Activated T-cell treated with anti-CD3 and anti-CD28 coated beads, Interleukin-2, amount 50 U/mL, for 72 hours (primary cell): ENCODE data around the gene ATP10A. TPM values are rescaled to one million over a fixed set of nuclear protein-coding genes. Genes with fewer than 3 reads are reported as not detected.
"Not testable (repeated sequence)": the region's sequence is repeated elsewhere in the genome, so short reads cannot be mapped to it uniquely, and the experiment has no call there.

Experiments used
- ATAC-seq, 2 donors: fragments of 150-1000 bp; cut with Tn5 transposase; replicated peaks in 1 of 2; 2 replicates each; pipeline ENCODE4 v1.10.0; 2021; ENCODE audit warnings: moderate library complexity in 2 of 2, mild to moderate bottlenecking in 1 of 2
- DNase-seq, 2 donors: peaks; one replicate each; pipeline ENCODE4 v3.0.0; 2021 to 2022; ENCODE audit warnings: mixed read lengths in 1 of 2
- H3K27ac Mint-ChIP-seq: one replicate; pipeline ENCODE4 v1.8.0; 2022; ENCODE audit warnings: mild to moderate bottlenecking, moderate library complexity, mixed read lengths
- H3K27me3 Mint-ChIP-seq: one replicate; pipeline ENCODE4 v1.8.0; 2022; ENCODE audit warnings: low read depth, mixed read lengths
- H3K36me3 Mint-ChIP-seq, 2 donors: one replicate each; pipeline ENCODE4 v1.8.0; 2022; ENCODE audit warnings: mixed read lengths in 2 of 2, mild to moderate bottlenecking in 1 of 2; ENCODE audit not compliant: insufficient read depth in 2 of 2
- H3K4me1 Mint-ChIP-seq: one replicate; pipeline ENCODE4 v1.8.0; 2022; ENCODE audit warnings: low read depth, mixed read lengths
- H3K4me3 Mint-ChIP-seq, 2 donors: one replicate each; pipeline ENCODE4 v1.8.0; 2022; ENCODE audit warnings: mild to moderate bottlenecking in 2 of 2, mixed read lengths in 2 of 2, moderate library complexity in 2 of 2
- H3K9me3 Mint-ChIP-seq, 2 donors: one replicate each; pipeline ENCODE4 v1.8.0; 2022; ENCODE audit warnings: mixed read lengths in 2 of 2
- total RNA-seq, 2 donors: library from RNA; stranded (reverse); gene quantifications; one replicate each; pipeline ENCODE4 v1.2.3, GENCODE V29; 2022

The ATP10A gene
- total RNA-seq, 2 donors from 2014 or later, result 21.9 to 25.6 TPM

- no peaks in the 10 kb centered on the region for H3K27me3 Mint-ChIP-seq
These were observed 99.8 kb downstream of the ATP10A start for GRCh38 chr15:25763331-25763751.

DNA sequence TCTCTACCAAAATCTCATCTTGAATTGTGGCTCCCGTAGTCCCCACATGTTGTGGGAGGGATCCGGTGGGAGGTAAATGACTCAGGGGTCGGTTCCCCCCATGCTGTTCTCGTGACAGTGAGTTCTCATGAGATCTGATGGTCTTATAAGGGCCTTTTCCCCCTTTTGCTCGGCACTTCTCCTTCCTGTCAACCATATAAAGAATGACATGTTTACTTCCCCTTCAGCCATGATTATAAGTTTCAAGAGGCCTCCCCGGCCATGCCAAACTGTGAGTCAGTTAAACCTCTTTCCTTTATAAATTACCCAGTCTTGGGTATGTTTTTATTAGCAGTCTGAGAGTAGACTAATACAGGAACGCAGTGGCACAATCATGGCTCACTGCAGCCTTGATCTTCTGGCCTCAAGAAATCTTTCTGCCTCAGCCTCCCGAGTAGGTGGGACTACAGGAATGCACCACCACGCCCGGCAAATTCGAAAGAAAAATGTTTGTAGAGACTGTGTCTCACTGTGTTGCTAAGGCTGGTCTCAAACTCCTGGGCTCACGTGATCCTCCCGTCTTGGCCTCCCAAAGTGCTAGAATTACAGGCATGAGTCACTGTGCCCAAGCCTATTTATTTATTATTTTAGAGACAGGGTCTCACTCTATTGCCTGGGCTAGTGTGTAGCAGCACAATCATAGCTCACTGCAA, 101.0 kb downstream of the ATP10A start:
- peaks cover 8 to 12% of the 10 kb centered on the region in 2 donors for H3K36me3 Mint-ChIP-seq
- peaks cover 20% of the 10 kb centered on the region for H3K4me1 Mint-ChIP-seq
- no peak overlapping the region for H3K4me3 Mint-ChIP-seq
- peak in 1 of 2 donors; percentile 22 for ATAC-seq
- no peaks in the 10 kb centered on the region for H3K27me3 Mint-ChIP-seq
- peaks cover 0 to 3% of the 10 kb centered on the region in 2 donors for H3K9me3 Mint-ChIP-seq
- no peak overlapping the region for H3K27ac Mint-ChIP-seq
- no peak for DNase-seq

More at GRCh38 chr15:25763331-25763751, 99.8 kb downstream of the ATP10A start:
- H3K36me3 Mint-ChIP-seq, result peaks cover 8 to 12% of the 10 kb centered on the region in 2 donors
- H3K4me1 Mint-ChIP-seq, result peaks cover 20% of the 10 kb centered on the region
- DNase-seq (no peak), ATAC-seq (no peak)
- no peak overlapping the region for H3K4me3 Mint-ChIP-seq
- peaks cover 0 to 3% of the 10 kb centered on the region in 2 donors for H3K9me3 Mint-ChIP-seq
- no peak overlapping the region for H3K27ac Mint-ChIP-seq

DNA sequence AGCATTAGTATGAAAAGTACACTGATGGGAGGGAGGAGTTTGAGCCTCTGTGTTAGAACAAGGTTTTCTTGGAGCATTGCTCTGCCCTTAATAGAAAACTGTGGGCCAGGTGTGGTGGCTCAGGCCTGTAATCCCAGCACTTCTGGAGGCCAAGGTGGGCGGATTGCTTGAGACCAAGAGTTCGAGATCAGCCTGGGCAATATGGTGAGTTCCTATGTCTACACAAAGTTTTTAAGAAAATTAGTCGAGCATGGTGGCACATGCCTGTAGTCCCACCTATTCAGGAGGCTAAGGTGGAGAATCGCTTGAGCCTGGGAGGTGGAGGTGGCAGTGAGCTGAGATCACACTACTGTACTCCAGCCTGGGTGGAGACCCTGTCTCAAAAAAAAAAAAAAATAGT, 103.7 kb downstream of the ATP10A start:
- Mint-ChIP-seq H3K4me3 (no peak overlapping the region), H3K27me3 (no peaks in the 10 kb centered on the region), H3K4me1 (peaks cover 16% of the 10 kb centered on the region), H3K9me3 (peaks cover 0 to 3% of the 10 kb centered on the region in 2 donors), H3K27ac (no peak overlapping the region), H3K36me3 (peaks cover 3 to 11% of the 10 kb centered on the region in 2 donors)
- DNase-seq (no peak), ATAC-seq (no peak)

- not testable (repeated sequence) for H3K9me3 Mint-ChIP-seq, H3K4me3 Mint-ChIP-seq, H3K27ac Mint-ChIP-seq, H3K27me3 Mint-ChIP-seq, ATAC-seq, DNase-seq
- Mint-ChIP-seq H3K4me1 (peaks cover 16% of the 10 kb centered on the region), H3K36me3 (peaks cover 3 to 12% of the 10 kb centered on the region in 2 donors)
These were observed 104.5 kb downstream of the ATP10A start for GRCh38 chr15:25758612-25759011.

GRCh38 chr15:25743548-25744275, 119.4 kb downstream of the ATP10A start:
- Mint-ChIP-seq H3K27ac (no peak overlapping the region), H3K36me3 (peaks cover 0 to 2% of the 10 kb centered on the region in 2 donors), H3K4me3 (no peak overlapping the region), H3K4me1 (peaks cover 30% of the 10 kb centered on the region), H3K9me3 (no peaks in the 10 kb centered on the region), H3K27me3 (no peaks in the 10 kb centered on the region)
- no peak for ATAC-seq
- no peak for DNase-seq

DNA sequence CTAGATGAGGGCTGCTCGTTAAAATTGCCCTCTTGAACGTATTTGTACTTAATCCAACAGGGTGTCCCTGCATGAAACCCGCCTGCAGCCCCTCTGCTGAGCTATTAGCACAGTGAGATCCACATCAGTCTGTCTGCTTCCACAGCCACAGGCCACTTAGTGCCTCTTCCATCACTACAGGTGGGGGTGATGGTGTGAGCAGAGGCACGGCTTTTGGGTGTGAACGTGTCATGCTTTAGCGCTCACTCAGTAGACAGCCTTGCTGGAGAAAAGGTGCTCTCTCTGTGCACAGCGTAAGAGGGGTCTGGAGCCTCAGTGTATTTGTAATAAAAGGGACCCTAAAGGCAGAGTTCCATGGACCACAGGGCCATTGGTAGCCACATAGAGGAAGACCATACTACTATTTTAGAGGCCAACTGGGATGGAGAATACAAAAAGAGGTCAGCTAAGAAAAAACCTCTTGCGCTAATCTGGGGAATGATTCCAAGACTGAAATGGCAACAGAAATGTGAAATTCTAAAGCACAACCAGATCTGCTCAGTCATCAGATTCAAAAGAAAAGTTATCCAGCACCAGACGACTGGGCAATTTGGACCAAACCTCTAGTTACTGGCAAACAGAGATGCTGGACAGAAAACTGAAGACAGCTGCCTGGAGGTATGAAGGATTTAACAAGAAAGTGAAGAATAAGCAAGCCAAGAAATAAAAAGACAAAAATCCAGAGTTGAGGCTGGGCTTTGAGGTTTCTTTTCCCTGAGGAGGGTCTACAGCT, 120.2 kb downstream of the ATP10A start:
- H3K36me3 Mint-ChIP-seq, result peaks cover 0 to 1% of the 10 kb centered on the region in 2 donors
- H3K27me3 Mint-ChIP-seq, result no peaks in the 10 kb centered on the region
- ATAC-seq (no peak), DNase-seq (no peak)
- no peak overlapping the region for H3K4me3 Mint-ChIP-seq
- no peaks in the 10 kb centered on the region for H3K9me3 Mint-ChIP-seq
- peaks cover 30% of the 10 kb centered on the region for H3K4me1 Mint-ChIP-seq
- peak overlapping the region; percentile 44 for H3K27ac Mint-ChIP-seq

DNA sequence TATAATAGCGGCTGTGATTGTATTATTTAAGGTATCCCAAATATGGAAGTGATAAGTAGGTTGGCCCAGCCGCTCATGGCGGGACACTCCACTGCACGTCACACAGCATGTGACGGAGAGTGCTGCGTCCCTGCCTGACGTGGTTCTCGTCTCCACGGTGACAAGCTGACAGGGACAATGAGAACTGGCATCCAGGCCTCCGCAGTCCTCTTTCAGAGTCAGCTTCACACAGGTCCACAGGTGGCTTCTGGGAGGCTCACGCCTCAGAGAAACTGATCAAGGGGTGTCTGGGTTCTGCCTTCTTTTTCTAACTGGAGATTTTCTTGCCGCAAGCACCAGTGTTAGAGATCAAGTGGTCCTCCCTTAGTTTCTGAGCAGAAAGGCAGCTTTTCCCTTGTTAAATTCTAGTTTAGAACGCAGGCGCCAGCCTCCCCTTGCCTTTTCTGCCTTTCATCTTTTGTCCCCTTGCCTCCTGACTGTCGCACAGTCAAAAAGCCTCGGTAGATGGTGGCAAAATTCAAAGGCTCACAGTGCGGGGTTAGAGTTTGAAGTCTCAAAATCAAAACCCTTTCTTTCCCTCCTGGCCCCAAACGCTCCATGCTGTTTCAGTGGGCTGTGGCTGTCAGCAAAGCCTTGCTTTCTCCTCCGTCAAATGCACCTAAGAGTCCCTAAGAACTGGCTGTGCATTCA, 120.9 kb downstream of the ATP10A start:
- DNase-seq (no peak), ATAC-seq (no peak)
- Mint-ChIP-seq H3K27ac (no peak overlapping the region), H3K27me3 (no peaks in the 10 kb centered on the region), H3K4me1 (peaks cover 30% of the 10 kb centered on the region), H3K36me3 (peaks cover 0 to 1% of the 10 kb centered on the region in 2 donors), H3K4me3 (no peak overlapping the region), H3K9me3 (no peaks in the 10 kb centered on the region)

- no peak overlapping the region for H3K4me3 Mint-ChIP-seq
- peaks cover 0 to 1% of the 10 kb centered on the region in 2 donors for H3K36me3 Mint-ChIP-seq
- no peaks in the 10 kb centered on the region for H3K9me3 Mint-ChIP-seq
- no peak for ATAC-seq
- peaks cover 30% of the 10 kb centered on the region for H3K4me1 Mint-ChIP-seq
- no peak overlapping the region for H3K27ac Mint-ChIP-seq
- no peak for DNase-seq
- no peaks in the 10 kb centered on the region for H3K27me3 Mint-ChIP-seq
These were observed 121.9 kb downstream of the ATP10A start for GRCh38 chr15:25741256-25741580.

GRCh38 chr15:25740383-25741255, 122.5 kb downstream of the ATP10A start:
- Mint-ChIP-seq H3K9me3 (no peaks in the 10 kb centered on the region), H3K4me1 (peaks cover 30% of the 10 kb centered on the region), H3K27ac (no peak overlapping the region), H3K27me3 (no peaks in the 10 kb centered on the region), H3K36me3 (peaks cover 0 to 3% of the 10 kb centered on the region in 2 donors), H3K4me3 (no peak overlapping the region)
- no peak for ATAC-seq
- DNase-seq, result no peak

DNA sequence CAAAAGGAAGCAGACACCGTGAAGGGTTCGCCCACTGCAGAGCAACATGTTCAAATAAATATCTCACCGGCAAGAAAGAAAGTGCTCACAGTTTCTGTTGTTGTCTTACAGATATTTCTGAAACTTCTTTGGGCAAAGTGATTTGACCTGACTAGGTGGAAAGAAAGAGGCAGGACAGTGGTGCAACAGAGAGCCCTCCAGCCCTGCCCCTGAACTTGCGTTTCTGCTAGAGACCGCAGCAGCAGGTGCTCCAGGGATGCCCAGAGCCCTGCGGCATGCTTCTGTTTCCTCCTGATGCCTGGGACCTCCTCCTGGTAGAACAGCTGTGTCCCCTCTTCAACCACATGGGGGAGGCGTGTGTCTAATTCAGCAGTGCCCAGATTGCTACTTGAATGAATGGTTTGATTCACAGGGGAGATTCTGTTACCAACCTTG, 123.4 kb downstream of the ATP10A start:
- Mint-ChIP-seq H3K27ac (no peak overlapping the region), H3K4me3 (no peak overlapping the region), H3K4me1 (peaks cover 24% of the 10 kb centered on the region), H3K36me3 (peaks cover 0 to 3% of the 10 kb centered on the region in 2 donors), H3K9me3 (no peaks in the 10 kb centered on the region), H3K27me3 (no peaks in the 10 kb centered on the region)
- ATAC-seq (peak; percentile 69 to 79), DNase-seq (peak; percentile 23 to 34)

- ATAC-seq, result no peak
- peaks cover 20% of the 10 kb centered on the region for H3K4me1 Mint-ChIP-seq
- DNase-seq, result no peak
- H3K27me3 Mint-ChIP-seq, result no peaks in the 10 kb centered on the region
- H3K36me3 Mint-ChIP-seq, result peaks cover 0 to 2% of the 10 kb centered on the region in 2 donors
- H3K4me3 Mint-ChIP-seq, result no peak overlapping the region
- no peaks in the 10 kb centered on the region for H3K9me3 Mint-ChIP-seq
- H3K27ac Mint-ChIP-seq, result no peak overlapping the region
These were observed 124.8 kb downstream of the ATP10A start for GRCh38 chr15:25738171-25738965.
